Measurements from ENCODE around the gene CCNYL1.

The CCNYL1 gene

DNA sequence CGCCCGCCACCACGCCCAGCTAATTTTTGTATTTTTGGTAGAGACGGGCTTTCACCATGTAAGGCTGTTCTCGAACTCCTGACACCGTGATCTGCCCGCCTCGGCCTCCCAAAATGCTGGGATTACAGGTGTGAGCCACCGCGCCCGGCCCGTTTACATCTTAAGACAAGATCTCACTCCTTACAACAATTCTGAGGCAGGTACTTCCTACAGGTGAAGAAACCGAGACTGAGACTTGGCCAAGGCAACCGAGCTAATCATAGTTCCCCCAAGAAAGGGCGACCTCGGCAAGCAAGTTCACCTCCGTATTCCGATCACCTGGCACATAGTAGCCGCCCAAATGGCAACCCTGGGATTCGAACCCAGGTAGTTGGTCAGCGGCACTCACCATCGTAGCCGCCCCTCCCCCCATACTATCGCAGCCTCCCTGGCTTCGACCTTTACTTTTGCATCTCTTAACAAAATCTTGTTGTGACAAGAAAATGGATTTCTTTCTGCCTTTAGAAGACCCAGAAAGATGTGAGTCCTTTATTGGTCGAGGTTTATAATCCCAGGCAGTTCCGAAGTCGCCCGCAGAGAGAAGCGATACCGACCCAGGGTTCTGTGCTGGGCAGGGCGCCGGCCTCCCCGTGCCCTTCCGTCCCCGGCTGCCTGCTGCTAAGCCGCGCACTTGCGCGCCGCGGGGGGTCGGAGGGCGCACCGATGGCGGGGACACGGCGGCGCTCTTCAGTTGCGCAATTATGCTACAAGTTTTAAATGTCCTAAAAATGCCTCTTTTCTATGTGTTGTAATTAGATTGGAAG is 59.4 kb downstream of the CCNYL1 start:
- H3K27me3 Mint-ChIP-seq: peaks cover 30% of the 10 kb centered on the region
- peaks cover 29% of the 10 kb centered on the region for H3K36me3 Mint-ChIP-seq (ENCODE audit: low read depth)
- peak overlapping the region; percentile 88 for H3K27ac Mint-ChIP-seq
- peaks cover 48% of the 10 kb centered on the region for H3K4me1 Mint-ChIP-seq (ENCODE audit: low read depth)
- intact Hi-C loops (cut with micrococcal nuclease): loop anchor here (5.0 kb wide), 1 partner anchor 41 kb away; no protein-coding TSS in a partner anchor
- peak overlapping the region; percentile 88 for H3K4me3 Mint-ChIP-seq
- H3K9me3 Mint-ChIP-seq: no peaks in the 10 kb centered on the region

DNA sequence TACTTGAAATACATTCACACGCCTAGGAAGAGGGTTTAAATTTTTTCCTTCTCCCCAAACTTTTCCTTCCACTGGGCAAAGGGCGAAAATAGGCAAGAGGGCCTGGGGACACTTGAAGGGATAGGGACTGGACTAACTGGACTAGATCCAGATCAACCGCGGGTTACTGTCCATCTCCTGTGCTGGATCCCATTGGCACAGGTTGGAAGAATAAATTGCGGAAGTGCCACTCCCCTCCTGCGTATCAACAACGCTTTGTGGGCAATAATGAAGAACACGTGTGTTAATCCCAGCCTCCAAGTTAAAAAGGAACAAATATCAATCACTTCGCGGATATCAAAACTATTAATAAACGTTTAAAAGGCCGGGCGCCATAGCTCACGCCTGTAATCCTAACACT is 60.0 kb downstream of the CCNYL1 start:
- H3K27me3 Mint-ChIP-seq: peaks cover 30% of the 10 kb centered on the region
- H3K4me3 Mint-ChIP-seq: peak overlapping the region; percentile 88
- H3K27ac Mint-ChIP-seq: peak overlapping the region; percentile 88
- peaks cover 29% of the 10 kb centered on the region for H3K36me3 Mint-ChIP-seq (ENCODE audit: low read depth)
- intact Hi-C loops (cut with micrococcal nuclease): loop anchor here (5.0 kb wide), 1 partner anchor 41 kb away; no protein-coding TSS in a partner anchor
- peaks cover 42% of the 10 kb centered on the region for H3K4me1 Mint-ChIP-seq (ENCODE audit: low read depth)
- no peaks in the 10 kb centered on the region for H3K9me3 Mint-ChIP-seq

DNA sequence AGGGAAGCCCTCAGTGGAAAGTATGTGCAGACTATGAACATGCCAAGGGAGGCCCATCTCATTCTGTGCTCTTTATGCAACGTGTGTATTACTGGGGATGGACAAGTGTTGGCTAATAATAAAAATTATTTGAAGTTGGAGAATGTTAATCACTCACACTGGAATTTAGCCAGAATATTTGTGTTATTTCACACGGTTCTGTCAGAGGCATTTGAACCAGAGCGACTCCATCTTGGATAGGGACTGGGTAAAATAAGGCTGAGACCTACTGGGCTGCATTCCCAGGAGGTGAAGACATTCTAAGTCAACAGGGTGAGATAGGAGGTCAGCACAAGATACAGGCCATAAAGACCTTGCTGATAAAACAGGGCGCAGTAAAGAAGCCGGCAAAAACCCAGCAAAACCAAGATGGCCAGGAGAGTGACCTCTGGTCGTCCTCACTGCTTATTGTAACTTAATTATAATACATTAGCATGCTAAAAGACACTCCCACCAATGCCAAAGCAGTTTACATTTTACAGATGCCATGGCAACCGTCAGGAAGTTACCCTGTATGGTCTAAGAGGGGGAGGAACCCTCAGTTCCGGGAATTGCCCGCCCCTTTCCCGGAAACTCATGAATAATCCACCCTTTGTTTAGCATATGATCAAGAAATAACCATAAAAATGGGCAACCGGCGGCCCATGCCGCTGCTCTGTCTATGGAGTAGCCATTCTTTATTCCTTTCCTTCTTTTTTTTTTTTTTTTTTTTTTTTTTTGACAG is 60.8 kb downstream of the CCNYL1 start:
- no peak overlapping the region for H3K4me3 Mint-ChIP-seq

GRCh38 chr2:207772844-207773205 is 61.4 kb downstream of the CCNYL1 start:
- Mint-ChIP-seq H3K4me1 (ENCODE audit: low read depth) (peaks cover 29% of the 10 kb centered on the region), H3K27ac (no peak overlapping the region), H3K4me3 (no peak overlapping the region), H3K9me3 (no peaks in the 10 kb centered on the region), H3K27me3 (peaks cover 21% of the 10 kb centered on the region), H3K36me3 (ENCODE audit: low read depth) (peaks cover 15% of the 10 kb centered on the region)
- intact Hi-C loops (cut with micrococcal nuclease): loop anchor here (5.0 kb wide), 1 partner anchor 39 kb away; no protein-coding TSS in a partner anchor

More for the DNA sequence above, 60.8 kb downstream of the CCNYL1 start:
- intact Hi-C loops (cut with micrococcal nuclease): loop anchor here (5.0 kb wide), 1 partner anchor 40 kb away; no protein-coding TSS in a partner anchor
- Mint-ChIP-seq H3K27me3 (peaks cover 27% of the 10 kb centered on the region), H3K36me3 (ENCODE audit: low read depth) (peaks cover 21% of the 10 kb centered on the region), H3K4me1 (ENCODE audit: low read depth) (peaks cover 34% of the 10 kb centered on the region), H3K9me3 (no peaks in the 10 kb centered on the region), H3K27ac (no peak overlapping the region)

GRCh38 chr2:207775473-207775872 is 64.0 kb downstream of the CCNYL1 start:
- no peak overlapping the region for H3K27ac Mint-ChIP-seq
- H3K9me3 Mint-ChIP-seq: no peaks in the 10 kb centered on the region
- H3K4me1 Mint-ChIP-seq (ENCODE audit: low read depth): peaks cover 10% of the 10 kb centered on the region
- intact Hi-C loops (cut with micrococcal nuclease): no loop called here
- H3K36me3 Mint-ChIP-seq (ENCODE audit: low read depth): no peaks in the 10 kb centered on the region
- no peak overlapping the region for H3K4me3 Mint-ChIP-seq
- peaks cover 9% of the 10 kb centered on the region for H3K27me3 Mint-ChIP-seq

DNA sequence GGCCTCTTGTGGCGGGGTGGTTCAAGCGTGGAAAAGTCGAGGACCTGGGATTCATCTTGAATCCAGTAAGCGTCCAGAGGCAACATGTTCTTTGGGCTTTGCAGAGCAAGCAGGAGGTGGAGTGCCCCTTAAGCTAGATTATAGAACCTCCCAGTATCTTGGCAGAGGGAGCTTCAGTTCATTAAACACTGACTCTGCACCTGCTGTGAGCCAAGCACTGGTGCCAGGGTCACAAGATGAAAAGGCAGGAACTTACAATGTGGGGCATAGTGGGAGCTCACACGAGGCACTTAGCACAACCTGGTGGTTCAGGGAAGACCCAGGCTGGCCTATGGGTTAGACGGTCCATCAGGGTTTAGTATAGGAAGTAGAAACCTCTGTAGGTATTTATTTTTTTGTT is 65.7 kb downstream of the CCNYL1 start:
- H3K27me3 Mint-ChIP-seq: peaks cover 1% of the 10 kb centered on the region
- H3K27ac Mint-ChIP-seq: no peak overlapping the region
- H3K36me3 Mint-ChIP-seq (ENCODE audit: low read depth): no peaks in the 10 kb centered on the region
- H3K4me3 Mint-ChIP-seq: no peak overlapping the region
- intact Hi-C loops (cut with micrococcal nuclease): no loop called here
- H3K4me1 Mint-ChIP-seq (ENCODE audit: low read depth): no peaks in the 10 kb centered on the region
- H3K9me3 Mint-ChIP-seq: no peaks in the 10 kb centered on the region

DNA sequence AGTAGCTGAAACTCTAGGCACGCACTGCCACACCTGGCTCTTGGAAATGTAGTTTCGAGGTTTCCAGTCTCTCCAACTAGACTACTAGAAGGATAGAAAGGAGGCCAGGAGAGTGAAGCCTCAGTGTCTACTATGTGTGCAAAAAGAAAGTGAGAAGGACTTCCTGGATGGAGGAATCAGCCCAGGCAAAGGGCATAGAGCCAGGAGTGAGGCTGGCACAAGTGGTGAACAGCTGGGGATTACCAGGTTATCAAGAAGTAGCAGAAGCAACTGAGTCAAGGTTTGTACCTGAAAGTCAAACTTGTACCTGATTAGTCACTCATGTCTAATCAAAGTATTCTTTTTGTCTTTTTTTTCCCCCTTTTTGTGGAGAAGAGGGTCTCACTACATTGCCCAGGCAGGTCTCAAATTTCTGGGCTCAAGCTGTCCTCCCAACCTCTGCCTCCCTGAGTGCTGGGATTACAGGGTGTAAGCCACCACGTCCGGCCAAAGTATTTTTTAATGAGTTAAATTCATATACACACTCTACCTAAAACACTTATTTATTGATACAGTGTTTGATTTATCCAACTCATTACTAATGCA is 67.0 kb downstream of the CCNYL1 start:
- Mint-ChIP-seq H3K4me1 (ENCODE audit: low read depth) (no peaks in the 10 kb centered on the region), H3K36me3 (ENCODE audit: low read depth) (no peaks in the 10 kb centered on the region), H3K27me3 (peaks cover 1% of the 10 kb centered on the region), H3K27ac (no peak overlapping the region), H3K9me3 (no peaks in the 10 kb centered on the region), H3K4me3 (no peak overlapping the region)
- intact Hi-C loops (cut with micrococcal nuclease): no loop called here

GRCh38 chr2:207779523-207779922 is 68.1 kb downstream of the CCNYL1 start:
- Mint-ChIP-seq H3K9me3 (no peaks in the 10 kb centered on the region), H3K4me3 (no peak overlapping the region), H3K36me3 (ENCODE audit: low read depth) (no peaks in the 10 kb centered on the region), H3K27ac (no peak overlapping the region), H3K27me3 (peaks cover 1% of the 10 kb centered on the region), H3K4me1 (ENCODE audit: low read depth) (peaks cover 3% of the 10 kb centered on the region)
- intact Hi-C loops (cut with micrococcal nuclease): no loop called here

GRCh38 chr2:207782238-207783030 is 71.0 kb downstream of the CCNYL1 start:
- H3K27ac Mint-ChIP-seq: no peak overlapping the region

GRCh38 chr2:207783514-207783913 is 72.1 kb downstream of the CCNYL1 start:
- intact Hi-C loops (cut with micrococcal nuclease): no loop called here
- H3K4me3 Mint-ChIP-seq: no peak overlapping the region
- H3K4me1 Mint-ChIP-seq (ENCODE audit: low read depth): peaks cover 33% of the 10 kb centered on the region
- H3K27ac Mint-ChIP-seq: no peak overlapping the region
- H3K27me3 Mint-ChIP-seq: peaks cover 1% of the 10 kb centered on the region
- H3K9me3 Mint-ChIP-seq: no peaks in the 10 kb centered on the region
- no peaks in the 10 kb centered on the region for H3K36me3 Mint-ChIP-seq (ENCODE audit: low read depth)

More at GRCh38 chr2:207782238-207783030, 71.0 kb downstream of the CCNYL1 start:
- Mint-ChIP-seq H3K4me1 (ENCODE audit: low read depth) (peaks cover 26% of the 10 kb centered on the region), H3K36me3 (ENCODE audit: low read depth) (no peaks in the 10 kb centered on the region), H3K27me3 (peaks cover 1% of the 10 kb centered on the region), H3K4me3 (no peak overlapping the region), H3K9me3 (no peaks in the 10 kb centered on the region)
- intact Hi-C loops (cut with micrococcal nuclease): no loop called here

- Mint-ChIP-seq H3K27me3 (no peaks in the 10 kb centered on the region), H3K9me3 (no peaks in the 10 kb centered on the region), H3K4me1 (ENCODE audit: low read depth) (peaks cover 33% of the 10 kb centered on the region), H3K4me3 (no peak overlapping the region), H3K36me3 (ENCODE audit: low read depth) (no peaks in the 10 kb centered on the region), H3K27ac (no peak overlapping the region)
- intact Hi-C loops (cut with micrococcal nuclease): no loop called here
These were observed 73.5 kb downstream of the CCNYL1 start for GRCh38 chr2:207784898-207785297.

- no peaks in the 10 kb centered on the region for H3K36me3 Mint-ChIP-seq (ENCODE audit: low read depth)
- no peaks in the 10 kb centered on the region for H3K9me3 Mint-ChIP-seq
- H3K27ac Mint-ChIP-seq: peak overlapping the region; percentile 71
- intact Hi-C loops (cut with micrococcal nuclease): no loop called here
- H3K4me1 Mint-ChIP-seq (ENCODE audit: low read depth): peaks cover 50% of the 10 kb centered on the region
- no peak overlapping the region for H3K4me3 Mint-ChIP-seq
- H3K27me3 Mint-ChIP-seq: no peaks in the 10 kb centered on the region
These were observed 75.6 kb downstream of the CCNYL1 start for GRCh38 chr2:207787017-207787416.

DNA sequence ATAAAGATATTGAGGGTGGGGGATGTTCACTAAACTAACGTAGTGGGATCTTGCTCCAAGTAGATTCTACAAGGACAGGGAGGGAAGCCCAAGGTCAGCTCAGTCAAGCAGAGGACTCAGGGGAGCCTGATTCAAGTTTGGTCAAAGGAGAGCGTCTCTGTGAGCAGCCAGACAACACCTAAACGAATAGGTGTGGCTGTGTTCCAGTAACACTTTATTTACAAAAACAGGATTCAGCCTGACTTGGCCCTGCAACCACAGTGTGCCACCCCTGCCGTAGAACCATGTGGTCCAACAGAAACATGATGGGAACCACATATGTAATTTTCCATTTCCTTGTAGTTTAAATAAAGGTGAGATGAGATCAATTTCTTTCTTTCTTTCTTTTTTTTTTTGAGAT is 76.4 kb downstream of the CCNYL1 start:
- Mint-ChIP-seq H3K9me3 (no peaks in the 10 kb centered on the region), H3K4me1 (ENCODE audit: low read depth) (peaks cover 57% of the 10 kb centered on the region), H3K36me3 (ENCODE audit: low read depth) (no peaks in the 10 kb centered on the region), H3K4me3 (no peak overlapping the region), H3K27me3 (no peaks in the 10 kb centered on the region), H3K27ac (peak overlapping the region; percentile 71)
- intact Hi-C loops (cut with micrococcal nuclease): no loop called here

All from dendritic cell treated with granulocyte-macrophage colony-stimulating factor and Interleukin-4, amounts not matched to agents 40 ng/mL and 50 ng/mL, for 4 days (primary cell).